ENCODE results near the gene USP17L30. TPM values are rescaled to one million over a fixed set of nuclear protein-coding genes. Genes with fewer than 3 reads are reported as not detected.
"Not testable (repeated sequence)": the region's sequence is repeated elsewhere in the genome, so short reads cannot be mapped to it uniquely, and the experiment has no call there.

USP17L30 gene
- total RNA-seq, 1 donor from 2014 or later: not detected

GRCh38 chr4:9350866-9351265 is 12.1 kb upstream of the USP17L30 start:
- not testable (repeated sequence) for H3K9me3 Mint-ChIP-seq; H3K27ac Mint-ChIP-seq; H4K20me1 ChIP-seq (ENCODE audit: low read depth); H3K9ac ChIP-seq; H3F3A ChIP-seq (ENCODE audit: low read depth); H3K4me2 ChIP-seq; H3K79me2 ChIP-seq (ENCODE audit: low read depth); H3K9me3 ChIP-seq (ENCODE audit: low read depth); DNase-seq (ENCODE audit: low spot score); H2AFZ ChIP-seq (replicated peaks); H3K27me3 ChIP-seq; H3K4me1 Mint-ChIP-seq; H3K36me3 Mint-ChIP-seq; H3K36me3 ChIP-seq; H3K27me3 Mint-ChIP-seq (ENCODE audit: insufficient read depth, low read depth); H3K27ac ChIP-seq; H3K4me3 ChIP-seq; H3K4me1 ChIP-seq; H3K4me3 Mint-ChIP-seq

- not testable (repeated sequence) for H3K4me3 ChIP-seq; H3K27me3 ChIP-seq; H3K4me3 Mint-ChIP-seq; H3K27ac Mint-ChIP-seq; H4K20me1 ChIP-seq (ENCODE audit: low read depth); H2AFZ ChIP-seq (replicated peaks); H3K4me1 ChIP-seq; H3K4me1 Mint-ChIP-seq; H3K79me2 ChIP-seq (ENCODE audit: low read depth); H3K9ac ChIP-seq; H3F3A ChIP-seq (ENCODE audit: low read depth); DNase-seq (ENCODE audit: low spot score); H3K9me3 ChIP-seq (ENCODE audit: low read depth); H3K36me3 ChIP-seq; H3K27me3 Mint-ChIP-seq (ENCODE audit: insufficient read depth, low read depth); H3K36me3 Mint-ChIP-seq; H3K9me3 Mint-ChIP-seq; H3K4me2 ChIP-seq; H3K27ac ChIP-seq
Observed at GRCh38 chr4:9353338-9353737, 9.6 kb upstream of the USP17L30 start, which contains the start of gene USP17L29. Gene USP17L29, plus strand, starts transcription at chr4:9353638. Its CDS starts 0 bp downstream, at chr4:9353638.

GRCh38 chr4:9379881-9380280 is 17.0 kb downstream of the USP17L30 start:
- not testable (repeated sequence) for H3K79me2 ChIP-seq (ENCODE audit: low read depth); H3K27ac ChIP-seq; DNase-seq (ENCODE audit: low spot score); H4K20me1 ChIP-seq (ENCODE audit: low read depth); H3K27me3 Mint-ChIP-seq (ENCODE audit: insufficient read depth, low read depth); H3F3A ChIP-seq (ENCODE audit: low read depth); H3K9ac ChIP-seq; H3K36me3 ChIP-seq; H3K4me3 Mint-ChIP-seq; H3K9me3 Mint-ChIP-seq; H3K4me1 ChIP-seq; H3K9me3 ChIP-seq (ENCODE audit: low read depth); H2AFZ ChIP-seq (replicated peaks); H3K4me2 ChIP-seq; H3K36me3 Mint-ChIP-seq; H3K27ac Mint-ChIP-seq; H3K4me3 ChIP-seq; H3K27me3 ChIP-seq; H3K4me1 Mint-ChIP-seq

GRCh38 chr4:9381012-9381534 is 18.1 kb downstream of the USP17L30 start:
- not testable (repeated sequence) for H3K27me3 ChIP-seq; H3K9ac ChIP-seq; H3K9me3 Mint-ChIP-seq; H3F3A ChIP-seq (ENCODE audit: low read depth); H3K36me3 Mint-ChIP-seq; H3K9me3 ChIP-seq (ENCODE audit: low read depth); H3K4me1 Mint-ChIP-seq; H4K20me1 ChIP-seq (ENCODE audit: low read depth); H3K79me2 ChIP-seq (ENCODE audit: low read depth); H3K36me3 ChIP-seq; H3K27ac Mint-ChIP-seq; H3K27ac ChIP-seq; H3K4me3 Mint-ChIP-seq; H3K4me2 ChIP-seq; H3K4me1 ChIP-seq; H3K27me3 Mint-ChIP-seq (ENCODE audit: insufficient read depth, low read depth)
- Histone ChIP-seq H2AFZ (replicated peaks) (peak overlapping the region; percentile 76), H3K4me3 (peak overlapping the region; percentile 15)
- TF ChIP-seq CTCF (IDR thresholded peaks at IDR 0.05): peak; percentile 61
- DNase-seq (ENCODE audit: low spot score): peak; percentile 3

GRCh38 chr4:9384126-9384525 is 21.2 kb downstream of the USP17L30 start:
- no peaks in the 10 kb centered on the region for H3K79me2 ChIP-seq (ENCODE audit: low read depth)

GRCh38 chr4:9389001-9389400 is 26.1 kb downstream of the USP17L30 start:
- H4K20me1 ChIP-seq (ENCODE audit: low read depth); H3K27ac Mint-ChIP-seq; H3K27me3 Mint-ChIP-seq (ENCODE audit: insufficient read depth, low read depth); H3K4me1 ChIP-seq; H3K4me1 Mint-ChIP-seq; H3K9me3 ChIP-seq (ENCODE audit: low read depth); H3K27ac ChIP-seq; H3F3A ChIP-seq (ENCODE audit: low read depth); H3K4me2 ChIP-seq; H3K4me3 Mint-ChIP-seq; H3K36me3 ChIP-seq; H3K79me2 ChIP-seq (ENCODE audit: low read depth); H3K9ac ChIP-seq; H3K4me3 ChIP-seq; H2AFZ ChIP-seq (replicated peaks); H3K36me3 Mint-ChIP-seq; DNase-seq (ENCODE audit: low spot score); H3K27me3 ChIP-seq; H3K9me3 Mint-ChIP-seq: not testable (repeated sequence)

More at GRCh38 chr4:9384126-9384525, 21.2 kb downstream of the USP17L30 start:
- Mint-ChIP-seq H3K4me3 (no peak overlapping the region), H3K27ac (no peak overlapping the region), H3K9me3 (peaks cover 2% of the 10 kb centered on the region), H3K4me1 (no peaks in the 10 kb centered on the region), H3K36me3 (no peaks in the 10 kb centered on the region), H3K27me3 (ENCODE audit: insufficient read depth, low read depth) (peaks cover 3% of the 10 kb centered on the region)
- H3K4me1 ChIP-seq: no peaks in the 10 kb centered on the region
- H3K27ac ChIP-seq: no peak overlapping the region
- no peaks in the 10 kb centered on the region for H3K9me3 ChIP-seq (ENCODE audit: low read depth)
- no peaks in the 10 kb centered on the region for H3K36me3 ChIP-seq
- H3F3A ChIP-seq (ENCODE audit: low read depth): no peaks in the 10 kb centered on the region
- H4K20me1 ChIP-seq (ENCODE audit: low read depth): no peaks in the 10 kb centered on the region
- no peak for DNase-seq (ENCODE audit: low spot score)
- H3K4me2 ChIP-seq: no peak overlapping the region
- H2AFZ ChIP-seq (replicated peaks): no peak overlapping the region
- no peak overlapping the region for H3K9ac ChIP-seq
- H3K4me3 ChIP-seq: no peak overlapping the region
- TF ChIP-seq EZH2phosphoT487 (IDR thresholded peaks at IDR 0.05): no peak
- no peak for TF ChIP-seq CTCF (IDR thresholded peaks at IDR 0.05)
- no peak for TF ChIP-seq EZH2 (IDR thresholded peaks at IDR 0.05)
- no peaks in the 10 kb centered on the region for H3K27me3 ChIP-seq

- H3K36me3 Mint-ChIP-seq; H3K9me3 Mint-ChIP-seq; H3F3A ChIP-seq (ENCODE audit: low read depth); H4K20me1 ChIP-seq (ENCODE audit: low read depth); H3K36me3 ChIP-seq; H3K4me1 Mint-ChIP-seq; H3K4me3 Mint-ChIP-seq; H3K9me3 ChIP-seq (ENCODE audit: low read depth); H3K27ac Mint-ChIP-seq; H3K4me2 ChIP-seq; DNase-seq (ENCODE audit: low spot score); H3K27me3 ChIP-seq; H3K4me1 ChIP-seq; H3K27ac ChIP-seq; H3K27me3 Mint-ChIP-seq (ENCODE audit: insufficient read depth, low read depth); H3K4me3 ChIP-seq; H3K9ac ChIP-seq; H3K79me2 ChIP-seq (ENCODE audit: low read depth); H2AFZ ChIP-seq (replicated peaks): not testable (repeated sequence)
Observed at GRCh38 chr4:9405774-9406173, 42.8 kb downstream of the USP17L30 start.

All from neural progenitor cell (in vitro differentiated cells).